H1 (cell line): ENCODE measurements around the gene TOGARAM1. TPM values are rescaled to one million over a fixed set of nuclear protein-coding genes. Genes with fewer than 3 reads are reported as not detected.

Experiments
- CTCF ChIA-PET: fragments of 300-600 bp; sonication (Branson Sonifier 250); formaldehyde crosslinking; loops from one replicate; lab custom pipeline; 2021; ENCODE audit not compliant: partially characterized antibody; lab: Charles Lee
- POLR2A ChIA-PET: fragments of 300-600 bp; sonication (Branson Sonifier 250); formaldehyde crosslinking; loops from one replicate; lab custom pipeline; 2021; ENCODE audit warnings: inconsistent platforms; ENCODE audit not compliant: partially characterized antibody; lab: Charles Lee
- DNase-seq, 2 experiments: peaks; one replicate each; pipeline versions ENCODE4 v3.0.0 to v3.0.0-alpha.2; 2010 to 2022; ENCODE audit warnings: low spot score in 2 of 2, low read depth in 1 of 2, mixed read lengths in 1 of 2
- FAIRE-seq: peaks from 2 replicates; lab custom pipeline; 2011; peaks lifted over from hg19 to GRCh38; lab: Jason Lieb, UNC
- H2AFZ ChIP-seq: 2 replicates; pipeline ENCODE4 v1.8.1; 2012; ENCODE audit warnings: low read length, inconsistent platforms
- H2AK5ac ChIP-seq: 2 replicates; pipeline ENCODE4 v1.6.1; 2013; ENCODE audit warnings: low read depth, low read length
- H2BK120ac ChIP-seq: replicated peaks from 2 replicates; pipeline ENCODE3; 2013; ENCODE audit warnings: low read depth, low read length, inconsistent platforms
- H2BK12ac ChIP-seq: 2 replicates; pipeline ENCODE4 v1.6.1; 2013; ENCODE audit warnings: low read depth, low read length
- H2BK15ac ChIP-seq: 2 replicates; pipeline ENCODE4 v1.6.1; 2013; ENCODE audit warnings: low read length
- H2BK20ac ChIP-seq: 2 replicates; pipeline ENCODE4 v1.6.1; 2013; ENCODE audit warnings: low read length
- H2BK5ac ChIP-seq: 2 replicates; pipeline ENCODE4 v1.6.1; 2013; ENCODE audit warnings: low read depth, low read length
- H3K14ac ChIP-seq: 2 replicates; pipeline ENCODE4 v1.6.1; 2013; ENCODE audit warnings: inconsistent platforms; ENCODE audit not compliant: insufficient read length
- H3K18ac ChIP-seq: 2 replicates; pipeline ENCODE4 v1.6.1; 2013; ENCODE audit warnings: low read length; ENCODE audit errors: extremely low read depth
- H3K23ac ChIP-seq: 2 replicates; pipeline ENCODE4 v1.6.1; 2013; ENCODE audit warnings: inconsistent platforms; ENCODE audit not compliant: insufficient read length
- H3K23me2 ChIP-seq: 2 replicates; pipeline ENCODE4 v1.6.1; 2013; ENCODE audit warnings: low read depth, low read length
- H3K27ac ChIP-seq: 2 replicates; pipeline ENCODE4 v1.6.1; 2011; ENCODE audit warnings: low read depth, low read length, inconsistent platforms
- H3K27me3 ChIP-seq, 4 experiments: replicated peaks in 1 of 4; 1 replicate in 1 of 4; 2 replicates in 3 of 4; pipeline versions ENCODE4 v1.6.1 to v1.8.1; 2011 to 2013; ENCODE audit warnings: low read length in 3 of 4, mild to moderate bottlenecking in 3 of 4, inconsistent platforms in 2 of 4, mixed read lengths in 2 of 4, moderate library complexity in 1 of 4; ENCODE audit not compliant: control insufficient read depth in 3 of 4, insufficient read depth in 3 of 4; ENCODE audit errors: extremely low read depth in 1 of 4
- H3K36me3 ChIP-seq, 4 experiments: 2 replicates each; pipeline versions ENCODE4 v1.6.1 to v1.8.1; 2011 to 2013; ENCODE audit warnings: mild to moderate bottlenecking in 4 of 4, low read length in 3 of 4, moderate library complexity in 2 of 4, control low read depth in 1 of 4, inconsistent platforms in 1 of 4; ENCODE audit not compliant: insufficient read depth in 4 of 4, control insufficient read depth in 2 of 4
- H3K4ac ChIP-seq: replicated peaks from 2 replicates; pipeline ENCODE3; 2013; ENCODE audit warnings: low read length, low read depth, mixed read lengths, inconsistent platforms; ENCODE audit not compliant: insufficient read length
- H3K4me1 ChIP-seq, 4 experiments: replicated peaks in 1 of 4; 1 replicate in 1 of 4; 2 replicates in 3 of 4; pipeline versions ENCODE4 v1.6.1 to v1.8.1; 2011 to 2013; ENCODE audit warnings: low read length in 3 of 4, inconsistent platforms in 2 of 4, mixed read lengths in 1 of 4; ENCODE audit not compliant: insufficient read depth in 4 of 4, control insufficient read depth in 3 of 4
- H3K4me2 ChIP-seq, 2 experiments: 2 replicates each; pipeline versions ENCODE4 v1.6.1 to v1.8.1; 2011 to 2013; ENCODE audit warnings: low read depth in 2 of 2, low read length in 2 of 2, control low read depth in 1 of 2, inconsistent platforms in 1 of 2, mild to moderate bottlenecking in 1 of 2; ENCODE audit not compliant: insufficient read depth in 1 of 2
- H3K4me3 ChIP-seq, 4 experiments: fragments of 200-600, 300-600 bp in 1 of 4; sonication (generic), shearing (Covaris generic), sonication (Bioruptor Twin) in 1 of 4; 2 replicates each; pipeline versions ENCODE4 v1.5.1 to v1.8.1; 2011 to 2016; ENCODE audit warnings: low read length in 4 of 4, low read depth in 3 of 4, control low read depth in 2 of 4, inconsistent platforms in 2 of 4, mild to moderate bottlenecking in 2 of 4, mixed read lengths in 1 of 4, moderate library complexity in 1 of 4; ENCODE audit not compliant: insufficient read depth in 2 of 4; ENCODE audit errors: extremely low read depth in 1 of 4
- H3K56ac ChIP-seq: replicated peaks from 2 replicates; pipeline ENCODE3; 2013; ENCODE audit warnings: low read depth, mild to moderate bottlenecking, mixed read lengths, low read length, inconsistent platforms; ENCODE audit not compliant: insufficient read length
- H3K79me1 ChIP-seq: 2 replicates; pipeline ENCODE4 v1.6.1; 2013; ENCODE audit warnings: low read depth, low read length, control low read depth
- H3K79me2 ChIP-seq, 2 experiments: 2 replicates each; pipeline versions ENCODE4 v1.6.1 to v1.8.1; 2012 to 2013; ENCODE audit warnings: low read length in 2 of 2, mild to moderate bottlenecking in 2 of 2, inconsistent platforms in 1 of 2; ENCODE audit not compliant: insufficient read depth in 2 of 2, control insufficient read depth in 1 of 2
- H3K9ac ChIP-seq, 4 experiments: replicated peaks in 1 of 4; 1 replicate in 1 of 4; 2 replicates in 3 of 4; pipeline versions ENCODE4 v1.6.1 to v1.8.1; 2011 to 2013; ENCODE audit warnings: low read depth in 3 of 4, low read length in 3 of 4, control low read depth in 2 of 4, mild to moderate bottlenecking in 2 of 4, moderate library complexity in 2 of 4, inconsistent platforms in 1 of 4; ENCODE audit errors: extremely low read depth in 1 of 4
- H3K9me3 ChIP-seq, 2 experiments: 2 replicates each; pipeline versions ENCODE4 v1.6.1 to v1.8.1; 2012 to 2013; ENCODE audit warnings: mild to moderate bottlenecking in 2 of 2, moderate library complexity in 2 of 2, control low read depth in 1 of 2, inconsistent platforms in 1 of 2, low read depth in 1 of 2, low read length in 1 of 2, mixed read lengths in 1 of 2; ENCODE audit not compliant: insufficient read depth in 2 of 2
- H4K20me1 ChIP-seq, 2 experiments: replicated peaks in 1 of 2; 2 replicates each; pipeline versions ENCODE3 to v1.8.1; 2011 to 2013; ENCODE audit warnings: inconsistent platforms in 2 of 2, low read length in 2 of 2, mild to moderate bottlenecking in 1 of 2; ENCODE audit not compliant: insufficient read depth in 2 of 2, control insufficient read depth in 1 of 2
- H4K5ac ChIP-seq: 2 replicates; pipeline ENCODE4 v1.6.1; 2013; ENCODE audit warnings: low read length, low read depth, mixed read lengths, inconsistent platforms; ENCODE audit not compliant: insufficient read length
- H4K8ac ChIP-seq: 2 replicates; pipeline ENCODE4 v1.8.0; 2013; ENCODE audit warnings: mild to moderate bottlenecking, moderate library complexity, low read length, inconsistent platforms; ENCODE audit not compliant: insufficient read depth; ENCODE audit errors: extremely low read depth
- H4K91ac ChIP-seq: replicated peaks from 2 replicates; pipeline ENCODE3; 2013; ENCODE audit warnings: low read length, mixed read lengths, inconsistent platforms; ENCODE audit not compliant: insufficient read length
- BACH1 ChIP-seq: IDR thresholded peaks from 2 replicates; pipeline ENCODE4 v1.6.1; 2012; ENCODE audit warnings: low read length, improper control_type of control experiment
- CBX5 ChIP-seq: fragments of 300-800, 300-1000 bp; sonication (generic); IDR thresholded peaks from 2 replicates; pipeline ENCODE4 v1.7.1; 2016; ENCODE audit warnings: antibody characterized with exemption, low read length, low read depth
- CHD2 ChIP-seq: IDR thresholded peaks from 2 replicates; pipeline ENCODE4 v1.6.1; 2012; ENCODE audit warnings: low read length, improper control_type of control experiment
- CREB1 ChIP-seq: IDR thresholded peaks from 2 replicates; pipeline ENCODE4 v1.6.1; 2012; ENCODE audit warnings: inconsistent platforms
- EP300 ChIP-seq, 2 experiments: IDR thresholded peaks; 1 replicate in 1 of 2; 2 replicates in 1 of 2; pipeline ENCODE4 v1.6.1; 2011 to 2012; ENCODE audit warnings: low read depth in 2 of 2, low read length in 2 of 2, mild to moderate bottlenecking in 2 of 2, borderline replicate concordance in 1 of 2, inconsistent platforms in 1 of 2, moderate library complexity in 1 of 2
- GABPA ChIP-seq: IDR thresholded peaks from 2 replicates; pipeline ENCODE4 v1.6.1; 2011; ENCODE audit warnings: mild to moderate bottlenecking, low read length, moderate library complexity, borderline replicate concordance; ENCODE audit not compliant: insufficient read depth
- GTF2F1 ChIP-seq: IDR thresholded peaks from 2 replicates; pipeline ENCODE4 v1.6.1; 2012; ENCODE audit warnings: low read depth, low read length, improper control_type of control experiment, borderline replicate concordance
- KDM5A ChIP-seq: fragments of 200-600 bp; IDR thresholded peaks from 2 replicates; pipeline ENCODE4 v1.7.1; 2012; ENCODE audit warnings: mild to moderate bottlenecking, low read length, inconsistent platforms, mixed read lengths
- MAFK ChIP-seq: IDR thresholded peaks from 2 replicates; pipeline ENCODE4 v1.6.1; 2012; ENCODE audit warnings: low read depth, mild to moderate bottlenecking, improper control_type of control experiment, low read length
- POLR2A ChIP-seq, 2 experiments: IDR thresholded peaks; 1 replicate in 1 of 2; 2 replicates in 1 of 2; pipeline ENCODE4 v1.6.1; 2011; ENCODE audit warnings: low read depth in 2 of 2, low read length in 2 of 2, mild to moderate bottlenecking in 2 of 2; ENCODE audit errors: control extremely low read depth in 1 of 2
- RFX5 ChIP-seq: IDR thresholded peaks from 2 replicates; pipeline ENCODE4 v1.6.1; 2011; ENCODE audit warnings: low read depth, low read length, improper control_type of control experiment, borderline replicate concordance
- RNF2 ChIP-seq: fragments of 200-900, 300-1000 bp; sonication (generic); IDR thresholded peaks from 2 replicates; pipeline ENCODE4 v1.7.1; 2016; ENCODE audit warnings: borderline replicate concordance, low read depth, mild to moderate bottlenecking, antibody characterized with exemption, low read length; ENCODE audit not compliant: poor library complexity, severe bottlenecking; ENCODE audit errors: missing control alignments
- TAF1 ChIP-seq: IDR thresholded peaks from 2 replicates; pipeline ENCODE4 v1.6.1; 2011; ENCODE audit warnings: mild to moderate bottlenecking, low read depth, low read length
- TAF7 ChIP-seq: optimal IDR thresholded peaks from 2 replicates; pipeline ENCODE3; 2011; ENCODE audit warnings: low read depth, mild to moderate bottlenecking, inconsistent platforms, low read length, moderate library complexity, borderline replicate concordance
- TEAD4 ChIP-seq: IDR thresholded peaks from 2 replicates; pipeline ENCODE4 v1.6.1; 2012; ENCODE audit warnings: low read depth, low read length, inconsistent platforms, mixed read lengths
- YY1 ChIP-seq: IDR thresholded peaks from 2 replicates; pipeline ENCODE4 v1.6.1; 2011; ENCODE audit warnings: low read depth, mild to moderate bottlenecking, low read length
- WGBS, 2 experiments: shearing (Covaris generic) in 1 of 2; methylation state at CpG; one replicate each; pipeline versions ENCODE4 v1.1.6 to v1.1.7; 2013 to 2015; ENCODE audit warnings: low lambda C conversion rate in 2 of 2, mixed read lengths in 2 of 2, inconsistent platforms in 1 of 2, low coverage in 1 of 2, missing lambda C conversion rate in 1 of 2; ENCODE audit not compliant: insufficient replicate concordance in 2 of 2, insufficient coverage in 1 of 2, insufficient read length in 1 of 2; ENCODE audit errors: extremely low coverage in 1 of 2, missing lambda C conversion rate in 1 of 2; 5-methylcytosine and 5-hydroxymethylcytosine counted together
- polyA plus RNA-seq, 7 experiments: library from polyadenylated mRNA; depleted of rRNA in 3 of 7; stranded (reverse) in 5 of 7; unstranded in 2 of 7; fragments of >200 nt in 5 of 7; fragments of 200-250 nt in 2 of 7; gene quantifications; 1 replicate in 5 of 7; 2 replicates in 1 of 7; 4 replicates in 1 of 7; pipeline versions ENCODE4 v1.2.1 to v1.2.3, GENCODE V29; 2011 to 2013; ENCODE audit warnings: missing spikeins in 2 of 7, mixed read lengths in 2 of 7
- total RNA-seq: library from RNA; stranded (reverse); fragmentation: NEBNext Ultra II Directional; extraction: Animal tissue kit (Norgen Biotek cat#: 25700); gene quantifications from 2 replicates; pipeline ENCODE4 v1.2.1, GENCODE V29; 2021

TOGARAM1 gene
- total and polyA plus RNA-seq, 2 of the 8 experiments (the other 6 are each of a cell fraction or from before 2014, with no cell fraction given) = 2.5 to 6.8 TPM

- no peak for FAIRE-seq
- CTCF ChIA-PET = no interaction called here
- H2BK15ac ChIP-seq = no peak overlapping the region
- TF ChIP-seq BACH1 (no peak), EP300 (IDR thresholded peaks at IDR 0.05; ENCODE audit: borderline replicate concordance in 1 of 2, low read depth in 2 of 2, low read length in 2 of 2) (no peak), CHD2 (no peak), TEAD4 (no peak), TAF1 (no peak), RFX5 (no peak), GTF2F1 (no peak), YY1 (no peak), GABPA (no peak), MAFK (no peak), CBX5 (no peak), POLR2A (IDR thresholded peaks at IDR 0.05; ENCODE audit: control extremely low read depth in 1 of 2, low read depth in 2 of 2, low read length in 2 of 2) (no peak), RNF2 (no peak), KDM5A (no peak), CREB1 (no peak), TAF7 (no peak)
These were observed 33.2 kb downstream of the TOGARAM1 start for GRCh38 chr14:44995196-44995595.

More at GRCh38 chr14:44995196-44995595, 33.2 kb downstream of the TOGARAM1 start:
- no peak overlapping the region for H3K18ac ChIP-seq
- no peaks in the 10 kb centered on the region for H3K27me3 ChIP-seq
- no peaks in the 10 kb centered on the region for H3K4me1 ChIP-seq
- H4K5ac ChIP-seq = no peak overlapping the region
- H2AK5ac ChIP-seq = no peak overlapping the region
- H3K4ac ChIP-seq = no peak overlapping the region
- H3K9me3 ChIP-seq = no peaks in the 10 kb centered on the region
- H3K36me3 ChIP-seq = no peaks in the 10 kb centered on the region; a peak in 2 of 8 replicates
- no peak overlapping the region for H3K23ac ChIP-seq
- no peak overlapping the region for H3K27ac ChIP-seq
- H2BK120ac ChIP-seq = no peak overlapping the region
- no peak overlapping the region for H4K91ac ChIP-seq
- no peaks in the 10 kb centered on the region; the same call in 1 of the 2 replicates for H3K79me1 ChIP-seq
- no peaks in the 10 kb centered on the region for H3K23me2 ChIP-seq
- H3K79me2 ChIP-seq = no peaks in the 10 kb centered on the region
- no peak overlapping the region for H3K4me2 ChIP-seq
- no peak overlapping the region for H3K14ac ChIP-seq
- H2BK20ac ChIP-seq = no peak overlapping the region
- no peaks in the 10 kb centered on the region for H4K20me1 ChIP-seq
- DNase-seq = no peak
- H2BK5ac ChIP-seq = no peak overlapping the region
- H3K4me3 ChIP-seq = no peak overlapping the region
- no peak overlapping the region for H2AFZ ChIP-seq
- POLR2A ChIA-PET = no interaction called here
- no peak overlapping the region for H3K9ac ChIP-seq
- H3K56ac ChIP-seq = no peak overlapping the region
- WGBS, 2 experiments = 97% methylated on average over 3 of the region's 3 CpGs; no CpG with 5 or more reads in 1 of the 2 experiments
- H2BK12ac ChIP-seq = no peak overlapping the region
- H4K8ac ChIP-seq = no peak overlapping the region
